Posterior cingulate gyrus (tissue), 11 donors: ENCODE measurements around the gene GINS3.
"Not testable (repeated sequence)": the region's sequence is repeated elsewhere in the genome, so short reads cannot be mapped to it uniquely, and the experiment has no call there.

Source experiments
- DNase-seq, 10 donors: peaks; one replicate each; pipeline versions ENCODE4 v3.0.0 to v3.0.0-alpha.2; 2020 to 2021; ENCODE audit warnings: mixed read lengths in 3 of 10
- intact Hi-C: fragments of 100-400 bp; cut with DNase I; formaldehyde crosslinking; loops from one replicate; pipeline ENCODE4 v1.15.1; 2023

Gene GINS3

GRCh38 chr16:58385218-58385773, 7.0 kb upstream of the GINS3 start:
- intact Hi-C loops = no loop called here
- no peak for DNase-seq

GRCh38 chr16:58389724-58390123, 2.5 kb upstream of the GINS3 start:
- DNase-seq = no peak
- intact Hi-C loops = no loop called here

DNA sequence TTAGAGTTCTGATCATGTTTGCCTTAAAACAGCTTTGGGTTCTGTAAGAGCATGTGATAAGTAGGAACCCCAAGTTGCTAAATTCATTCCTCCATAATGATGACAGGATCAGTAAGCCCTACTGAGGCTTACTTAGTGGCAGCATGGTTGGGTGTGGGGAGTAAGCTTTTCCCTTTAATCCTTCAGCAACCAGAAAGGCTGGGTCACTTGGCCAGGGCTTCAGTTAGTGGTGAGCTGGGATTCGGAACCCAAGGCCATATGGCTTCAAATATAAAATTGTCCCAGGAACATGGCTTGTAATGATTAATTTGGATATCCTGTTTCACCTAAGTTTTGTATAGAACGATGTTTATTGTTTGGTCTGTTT, 850 bp downstream of the GINS3 start:
- intact Hi-C loops = no loop called here
- DNase-seq = no peak

- intact Hi-C loops, DNase-seq: not testable (repeated sequence)
Observed at GRCh38 chr16:58396897-58397296, 4.6 kb downstream of the GINS3 start.

DNA sequence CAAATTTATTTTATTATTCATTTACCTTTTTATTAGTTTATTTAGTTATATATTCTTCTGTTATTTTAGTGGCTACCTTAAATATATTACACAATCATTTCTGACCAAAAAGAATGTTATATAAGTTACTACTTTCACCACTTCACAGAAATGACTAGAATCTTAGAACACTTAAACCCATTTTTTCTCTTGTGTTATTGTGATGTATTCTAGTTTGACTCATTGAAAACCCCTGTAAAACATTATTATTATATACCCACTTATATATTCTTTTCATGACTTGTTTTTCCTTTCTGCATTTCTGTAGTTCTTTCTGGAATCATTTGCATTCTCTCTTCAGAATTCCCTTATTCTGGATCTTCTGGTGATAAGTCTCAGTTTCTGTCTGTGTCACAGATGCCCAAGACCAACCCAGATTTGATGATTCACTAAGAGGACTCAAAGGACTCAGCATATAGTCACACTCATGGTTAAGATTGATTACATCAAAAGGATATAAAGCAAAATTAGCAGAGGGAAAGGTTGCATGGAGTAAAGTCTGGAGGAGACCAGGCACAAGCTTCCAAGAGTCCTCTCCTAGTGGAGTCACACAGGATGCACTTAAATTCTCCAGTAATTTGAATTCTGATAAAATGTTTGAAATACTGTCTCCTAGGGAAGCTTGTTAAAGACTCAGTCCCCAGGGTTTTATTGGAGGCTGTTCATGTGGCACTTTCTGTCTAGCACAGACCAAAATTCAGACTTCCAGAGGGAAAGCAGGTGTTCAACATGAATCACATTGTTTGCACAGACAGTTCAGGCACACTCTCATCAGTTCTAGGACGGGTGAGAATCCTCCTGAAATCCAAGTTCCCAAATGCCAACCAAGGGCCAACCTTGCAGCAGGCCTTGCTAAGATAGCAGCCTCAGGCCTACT, 7.7 kb downstream of the GINS3 start:
- intact Hi-C loops = no loop called here
- DNase-seq = no peak

GRCh38 chr16:58401305-58401704, 9.0 kb downstream of the GINS3 start:
- DNase-seq, intact Hi-C loops: not testable (repeated sequence)

GRCh38 chr16:58402796-58403195, 10.5 kb downstream of the GINS3 start:
- no peak for DNase-seq
- intact Hi-C loops = no loop called here

- intact Hi-C loops = loop anchor here (1.0 kb wide), 1 partner anchor 13 kb away; no protein-coding TSS in a partner anchor
- peak in 2 of 10 donors; percentile 23 to 34 for DNase-seq
Observed at GRCh38 chr16:58409316-58409973, 17.2 kb downstream of the GINS3 start.

DNA sequence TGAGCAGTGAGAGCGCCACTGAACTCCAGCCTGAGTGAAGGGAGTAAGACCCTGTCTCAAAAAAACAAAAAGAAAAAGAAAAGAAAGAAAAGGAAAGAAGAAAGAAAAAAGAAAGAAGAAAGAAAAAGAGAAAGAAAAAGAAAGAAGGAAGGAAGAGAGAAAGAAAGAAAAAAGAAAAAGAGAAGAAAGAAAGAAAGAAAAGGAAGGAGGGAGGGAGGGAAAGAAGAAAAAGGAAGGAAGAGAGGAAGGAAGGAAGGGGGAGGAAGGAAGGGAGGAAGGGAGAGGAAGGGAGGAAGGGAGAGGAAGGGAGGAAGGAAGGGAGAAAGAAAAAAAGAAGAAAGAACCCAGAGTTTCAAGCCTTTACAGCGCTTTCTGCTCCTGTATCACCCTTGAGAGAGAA, 19.1 kb downstream of the GINS3 start:
- no peak for DNase-seq
- intact Hi-C loops = no loop called here

GRCh38 chr16:58411736-58412614, 19.7 kb downstream of the GINS3 start:
- DNase-seq = no peak
- intact Hi-C loops = no loop called here

DNA sequence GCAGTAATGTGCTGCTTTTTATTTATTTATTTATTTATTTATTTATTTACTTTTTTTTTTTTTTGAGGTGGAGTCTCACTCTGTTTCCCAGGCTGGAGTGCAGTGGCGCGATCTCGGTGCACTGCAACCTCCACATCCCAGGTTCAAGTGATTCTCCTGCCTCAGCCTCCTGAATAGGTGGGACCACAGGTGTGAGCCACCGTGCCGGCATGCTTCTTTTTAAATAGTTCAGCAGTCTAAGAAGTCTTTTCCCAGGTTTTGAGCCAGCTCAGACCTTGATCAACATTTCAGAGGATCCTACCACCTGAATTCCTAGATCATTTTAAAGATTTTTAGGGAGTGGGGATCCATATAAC, 20.3 kb downstream of the GINS3 start:
- intact Hi-C loops, DNase-seq: not testable (repeated sequence)

DNA sequence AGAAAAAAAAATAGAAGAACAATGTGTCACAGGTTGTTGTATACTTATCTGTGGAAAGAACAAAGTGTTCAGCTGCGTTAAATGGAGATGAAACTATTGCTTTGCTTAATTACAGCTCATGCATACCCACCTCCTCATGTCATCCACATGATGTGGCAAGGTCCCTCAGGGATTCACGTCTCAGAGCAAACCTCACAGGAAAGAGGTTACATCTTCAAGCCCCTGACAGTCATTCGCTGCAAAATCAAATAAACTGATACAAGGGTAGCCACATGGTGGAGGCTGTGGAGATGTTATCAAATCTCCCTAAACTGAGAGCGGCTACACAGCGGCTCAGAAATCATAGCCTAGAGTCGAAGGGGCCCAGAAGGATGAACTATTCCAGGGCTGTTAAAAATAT, 21.1 kb downstream of the GINS3 start:
- no peak for DNase-seq
- intact Hi-C loops = no loop called here

- intact Hi-C loops = no loop called here
- DNase-seq = no peak
Observed at GRCh38 chr16:58415003-58415402, 22.7 kb downstream of the GINS3 start.

DNA sequence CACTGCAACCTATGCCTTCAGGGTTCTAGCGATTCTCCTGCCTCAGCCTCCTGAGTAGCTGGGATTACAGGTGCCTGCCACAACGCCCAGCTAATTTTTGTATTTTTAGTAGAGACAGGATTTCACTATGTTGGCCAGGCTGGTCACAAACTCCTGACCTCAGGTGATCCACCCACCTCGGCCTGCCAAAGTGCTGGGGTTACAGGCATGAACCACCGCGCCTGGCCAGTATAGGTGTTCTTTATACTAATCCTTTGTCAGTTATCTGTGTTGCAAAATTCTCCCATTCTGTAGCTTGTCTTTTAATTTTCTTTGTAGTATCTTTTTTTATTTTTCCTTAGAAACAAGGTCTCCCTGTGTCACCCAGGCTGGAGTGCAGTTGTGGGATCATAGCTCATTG, 23.7 kb downstream of the GINS3 start:
- DNase-seq, intact Hi-C loops: not testable (repeated sequence)

GRCh38 chr16:58417035-58417434, 24.8 kb downstream of the GINS3 start:
- intact Hi-C loops = no loop called here
- DNase-seq = no peak

DNA sequence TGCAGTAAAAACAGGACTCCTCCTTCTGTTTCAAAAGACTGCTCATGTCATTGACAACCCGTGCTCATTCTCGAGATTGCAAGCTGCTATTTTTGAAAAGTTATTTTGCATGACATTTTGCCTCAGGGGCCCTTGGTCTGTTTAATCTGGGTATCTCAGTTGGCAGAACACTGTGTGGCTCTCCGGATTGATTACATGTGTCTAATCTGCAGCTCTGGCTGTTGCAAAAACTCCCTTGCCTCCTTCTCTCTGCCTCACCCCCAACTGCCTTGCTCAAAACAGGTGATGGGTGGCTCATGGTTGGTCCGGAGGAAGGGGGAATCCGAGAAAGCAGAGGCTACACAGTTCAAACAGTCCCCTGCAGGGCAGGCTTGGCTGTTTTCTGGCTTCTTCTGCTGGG, 25.3 kb downstream of the GINS3 start:
- no peak for DNase-seq
- intact Hi-C loops = no loop called here

- intact Hi-C loops = no loop called here
- DNase-seq = no peak
Observed at GRCh38 chr16:58418026-58418425, 25.8 kb downstream of the GINS3 start.

DNA sequence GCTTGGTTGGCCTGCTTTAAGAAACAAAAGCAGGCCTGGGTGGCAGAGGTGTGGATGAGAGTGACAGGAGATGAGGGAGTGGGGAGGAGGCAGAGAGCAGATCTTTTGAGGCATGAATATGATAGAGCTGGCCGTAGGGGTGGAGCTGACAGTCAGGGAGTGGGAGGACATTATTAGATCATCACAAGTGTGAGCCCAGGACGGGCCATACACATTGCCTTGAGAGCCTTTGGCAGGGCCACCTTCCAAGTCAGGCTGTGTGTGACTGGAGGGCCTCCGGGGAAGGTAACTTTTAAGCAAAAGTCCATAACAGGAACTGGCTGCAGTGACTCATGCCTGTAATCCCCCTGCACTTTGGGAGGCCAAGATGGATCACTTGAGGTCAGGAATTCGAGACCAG, 26.3 kb downstream of the GINS3 start:
- intact Hi-C loops = no loop called here
- no peak for DNase-seq

DNA sequence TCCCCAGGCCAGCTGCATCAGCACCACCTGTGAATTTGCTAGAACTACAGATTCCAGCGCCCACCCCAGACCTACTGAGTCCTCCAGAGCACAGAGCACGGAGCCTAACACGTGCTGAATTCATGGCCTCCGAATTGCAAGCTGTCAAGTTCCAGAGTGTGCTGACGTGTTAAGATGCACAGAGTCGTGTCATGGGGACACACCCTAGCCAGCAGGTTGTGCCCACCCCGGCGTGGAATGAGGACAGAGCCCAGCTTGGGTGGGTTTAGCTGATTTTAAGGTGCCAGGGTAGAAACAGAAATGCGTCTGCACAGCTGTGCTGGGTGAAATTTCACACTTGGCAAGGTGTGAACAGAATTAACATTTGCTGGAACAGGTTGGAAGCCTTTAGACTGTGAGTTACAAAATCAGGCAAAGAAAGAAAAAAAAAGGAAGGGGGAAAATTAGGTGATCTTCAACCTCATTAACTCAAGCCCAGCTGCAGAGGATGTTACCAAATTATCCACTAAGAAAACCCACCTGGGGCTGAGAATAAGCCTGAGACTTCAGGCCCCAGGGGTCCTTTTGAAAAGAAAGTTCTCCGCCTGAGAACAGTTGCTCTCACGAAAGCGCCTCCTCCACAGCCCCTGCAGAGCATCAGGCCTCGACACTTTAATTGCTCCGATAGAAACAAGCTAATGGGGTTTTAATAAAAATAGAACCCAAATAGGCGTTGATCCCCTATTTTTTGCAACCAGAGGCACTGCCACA, 27.1 kb downstream of the GINS3 start:
- DNase-seq = no peak

DNA sequence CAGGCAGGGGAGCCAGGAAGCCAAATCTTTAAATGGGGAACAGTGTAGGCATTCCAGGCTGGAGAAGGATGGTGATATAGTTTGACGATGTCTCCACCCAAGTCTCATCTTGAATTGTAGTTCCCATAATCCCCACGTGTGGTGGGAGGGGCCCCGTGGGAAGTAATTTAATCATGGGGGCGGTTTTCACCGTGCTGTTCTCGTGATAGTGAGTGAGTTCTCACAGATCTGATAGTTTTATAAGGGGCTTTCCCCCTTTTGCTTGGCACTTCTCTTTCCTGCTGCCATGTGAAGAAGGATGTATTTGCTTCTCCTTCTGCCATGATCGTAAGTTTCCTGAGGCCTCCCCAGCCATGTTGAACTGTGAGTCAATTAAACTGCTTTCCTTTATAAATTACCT, 28.8 kb downstream of the GINS3 start:
- intact Hi-C loops = no loop called here
- no peak for DNase-seq

More for the DNA sequence above, 27.1 kb downstream of the GINS3 start:
- intact Hi-C loops = no loop called here
